ENCODE measurements around the gene KIF2C. TPM values are rescaled to one million over a fixed set of nuclear protein-coding genes. Genes with fewer than 3 reads are reported as not detected.

The KIF2C gene
- total and polyA plus RNA-seq, 2 donors (not counting 1 experiment from before 2014, with no cell fraction given): 0.25 to 0.69 TPM

- H3K79me2 ChIP-seq (ENCODE audit: control insufficient read depth, insufficient read depth, low read length): no peaks in the 10 kb centered on the region
- no peaks in the 10 kb centered on the region for H3K27me3 ChIP-seq (replicated peaks in 1 of 4; ENCODE audit: control extremely low read depth in 1 of 4, control insufficient read depth in 3 of 4, insufficient read depth in 4 of 4, low read length in 3 of 4)
- Mint-ChIP-seq H3K4me1 (peaks cover 15% of the 10 kb centered on the region), H3K27ac (no peak overlapping the region), H3K4me3 (no peak overlapping the region), H3K27me3 (no peaks in the 10 kb centered on the region), H3K9me3 (ENCODE audit: insufficient read depth) (no peaks in the 10 kb centered on the region)
- POLR2A ChIA-PET: no interaction called here
- H3K4me3 ChIP-seq (ENCODE audit: control extremely low read depth in 1 of 5, extremely low read depth in 1 of 5, insufficient read depth in 1 of 5, low read depth in 2 of 5, low read length in 4 of 5): no peak overlapping the region
- no peak for TF ChIP-seq CTCF (IDR thresholded peaks at IDR 0.05)
- no peak for TF ChIP-seq EZH2 (IDR thresholded peaks at IDR 0.05; ENCODE audit: borderline replicate concordance, insufficient read depth, low read depth, low read length, poor library complexity, severe bottlenecking)
- DNase-seq (no peak), ATAC-seq (ENCODE audit: low read depth) (no peak)
- H4K20me1 ChIP-seq (ENCODE audit: control insufficient read depth, insufficient read depth, low read length, poor library complexity, severe bottlenecking): no peaks in the 10 kb centered on the region
- no peak overlapping the region for H3K27ac ChIP-seq (ENCODE audit: low read length in 2 of 2)
- CTCF ChIA-PET: no interaction called here
- H2AFZ ChIP-seq (ENCODE audit: insufficient read depth, low read depth, low read length, poor library complexity, severe bottlenecking): no peak overlapping the region
- H3K4me2 ChIP-seq (replicated peaks; ENCODE audit: low read depth, low read length, poor library complexity, severe bottlenecking): no peak overlapping the region
- no peaks in the 10 kb centered on the region for H3K9me3 ChIP-seq (ENCODE audit: control extremely low read depth in 1 of 3, control insufficient read depth in 2 of 3, insufficient read depth in 1 of 3, low read length in 2 of 3)
- H3K4me1 ChIP-seq (ENCODE audit: control insufficient read depth in 2 of 2, insufficient read depth in 2 of 2, low read length in 2 of 2): peaks cover 10 to 15% of the 10 kb centered on the region in 2 donors
- intact Hi-C loops (cut with micrococcal nuclease): no loop called here
- H3K36me3 ChIP-seq (replicated peaks in 1 of 2; ENCODE audit: control extremely low read depth in 1 of 2, control insufficient read depth in 1 of 2, extremely low read depth in 1 of 2, insufficient read depth in 2 of 2, low read length in 1 of 2): peaks cover 2 to 4% of the 10 kb centered on the region in 2 experiments
- no peak overlapping the region for H3K9ac ChIP-seq (ENCODE audit: low read length)
- WGBS (ENCODE audit: insufficient coverage): over 99% methylated on average over 11 of the region's 11 CpGs
These were observed 19.4 kb downstream of the KIF2C start for GRCh38 chr1:44759077-44759476.

DNA sequence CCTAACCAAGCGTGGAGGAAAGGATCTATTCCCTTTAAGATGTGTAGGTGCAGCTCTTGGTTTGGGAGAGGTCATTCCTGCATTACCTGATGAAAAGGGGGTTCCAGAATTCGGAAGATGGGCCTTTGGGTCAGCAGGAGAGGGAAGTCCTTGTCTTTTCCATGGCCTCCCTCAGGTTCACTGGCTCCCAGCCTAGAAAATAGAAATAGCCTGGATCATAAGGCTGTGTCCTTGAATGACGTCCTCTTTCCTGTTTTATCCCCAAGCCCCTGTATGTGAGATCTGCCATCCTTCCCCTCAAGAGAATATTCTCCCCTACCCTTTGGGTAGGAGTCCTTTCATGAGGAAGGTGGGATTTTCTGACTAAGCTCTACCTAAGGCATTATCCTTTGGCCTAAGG, 21.2 kb downstream of the KIF2C start:
- H2AFZ ChIP-seq (ENCODE audit: insufficient read depth, low read depth, low read length, poor library complexity, severe bottlenecking): no peak overlapping the region

More for the DNA sequence above, 21.2 kb downstream of the KIF2C start:
- WGBS (ENCODE audit: insufficient coverage): 93% methylated on average over 2 of the region's 3 CpGs
- H3K36me3 ChIP-seq (replicated peaks in 1 of 2; ENCODE audit: control extremely low read depth in 1 of 2, control insufficient read depth in 1 of 2, extremely low read depth in 1 of 2, insufficient read depth in 2 of 2, low read length in 1 of 2): peaks cover 2 to 4% of the 10 kb centered on the region in 2 experiments
- H3K79me2 ChIP-seq (ENCODE audit: control insufficient read depth, insufficient read depth, low read length): no peaks in the 10 kb centered on the region
- no peaks in the 10 kb centered on the region for H3K9me3 ChIP-seq (ENCODE audit: control extremely low read depth in 1 of 3, control insufficient read depth in 2 of 3, insufficient read depth in 1 of 3, low read length in 2 of 3)
- intact Hi-C loops (cut with micrococcal nuclease): no loop called here
- no peak overlapping the region for H3K27ac Mint-ChIP-seq
- no peaks in the 10 kb centered on the region for H3K27me3 Mint-ChIP-seq
- H3K27ac ChIP-seq (ENCODE audit: low read length in 2 of 2): no peak overlapping the region
- no peaks in the 10 kb centered on the region for H3K27me3 ChIP-seq (replicated peaks in 1 of 4; ENCODE audit: control extremely low read depth in 1 of 4, control insufficient read depth in 3 of 4, insufficient read depth in 4 of 4, low read length in 3 of 4)
- ChIA-PET CTCF (interaction anchor here (1.7 kb wide), 1 partner anchor 17 kb away, joined by 4 read pairs; no protein-coding TSS in a partner anchor), POLR2A (no interaction called here)
- H3K4me3 Mint-ChIP-seq: no peak overlapping the region
- H3K9ac ChIP-seq (ENCODE audit: low read length): no peak overlapping the region
- DNase-seq: no peak
- peaks cover 10 to 15% of the 10 kb centered on the region in 2 donors for H3K4me1 ChIP-seq (ENCODE audit: control insufficient read depth in 2 of 2, insufficient read depth in 2 of 2, low read length in 2 of 2)
- TF ChIP-seq EZH2 (IDR thresholded peaks at IDR 0.05; ENCODE audit: borderline replicate concordance, insufficient read depth, low read depth, low read length, poor library complexity, severe bottlenecking): no peak
- TF ChIP-seq CTCF (IDR thresholded peaks at IDR 0.05): no peak
- H3K4me2 ChIP-seq (replicated peaks; ENCODE audit: low read depth, low read length, poor library complexity, severe bottlenecking): no peak overlapping the region
- no peaks in the 10 kb centered on the region for H3K9me3 Mint-ChIP-seq (ENCODE audit: insufficient read depth)
- H3K4me3 ChIP-seq (ENCODE audit: control extremely low read depth in 1 of 5, extremely low read depth in 1 of 5, insufficient read depth in 1 of 5, low read depth in 2 of 5, low read length in 4 of 5): no peak overlapping the region
- no peaks in the 10 kb centered on the region for H4K20me1 ChIP-seq (ENCODE audit: control insufficient read depth, insufficient read depth, low read length, poor library complexity, severe bottlenecking)
- ATAC-seq (ENCODE audit: low read depth): no peak
- H3K4me1 Mint-ChIP-seq: peaks cover 15% of the 10 kb centered on the region

All from B cell (primary cell).